Measurements from ENCODE around the gene HACL1. TPM values are rescaled to one million over a fixed set of nuclear protein-coding genes. Genes with fewer than 3 reads are reported as not detected.

HACL1 gene
- total RNA-seq, 1 experiment from 2014 or later = 19.0 TPM

GRCh38 chr3:15527031-15527459 is 74.3 kb downstream of the HACL1 start:
- no peak for DNase-seq (ENCODE audit: low spot score)

- no peak for DNase-seq (ENCODE audit: low spot score)
These were observed 75.6 kb downstream of the HACL1 start for GRCh38 chr3:15525790-15526189.

- no peak for DNase-seq (ENCODE audit: low spot score)
These were observed 77.5 kb downstream of the HACL1 start for GRCh38 chr3:15523660-15524417.

- DNase-seq (ENCODE audit: low spot score) = no peak
These were observed 79.4 kb downstream of the HACL1 start for GRCh38 chr3:15522016-15522415.

- no peak for DNase-seq (ENCODE audit: low spot score)
These were observed 79.8 kb downstream of the HACL1 start, which contains the start of gene COLQ for GRCh38 chr3:15521573-15521965. COLQ (minus strand) TSS chr3:15521706; CDS start chr3:15521625, 81 bp downstream.

- no peak for DNase-seq (ENCODE audit: low spot score)
These were observed 80.4 kb downstream of the HACL1 start for GRCh38 chr3:15520804-15521572.

- DNase-seq (ENCODE audit: low spot score) = no peak
These were observed 81.2 kb downstream of the HACL1 start for GRCh38 chr3:15520185-15520584.

- DNase-seq (ENCODE audit: low spot score) = no peak
These were observed 82.3 kb downstream of the HACL1 start for GRCh38 chr3:15519096-15519495.

GRCh38 chr3:15514663-15515340 is 86.6 kb downstream of the HACL1 start:
- no peak for DNase-seq (ENCODE audit: low spot score)

GRCh38 chr3:15513810-15514662 is 87.3 kb downstream of the HACL1 start:
- DNase-seq (ENCODE audit: low spot score) = no peak

- no peak for DNase-seq (ENCODE audit: low spot score)
These were observed 88.3 kb downstream of the HACL1 start for GRCh38 chr3:15513116-15513515.

- DNase-seq (ENCODE audit: low spot score) = no peak
These were observed 89.2 kb downstream of the HACL1 start for GRCh38 chr3:15512166-15512565.

- DNase-seq (ENCODE audit: low spot score) = no peak
These were observed 90.2 kb downstream of the HACL1 start for GRCh38 chr3:15511156-15511555.

Other genes with a start within 250 kb of the HACL1 start
- gene METTL6, start 174.0 kb downstream of the HACL1 start, total RNA-seq (2014; rRNA removed; shearing (Covaris generic)) = 26.8 and 34.0 TPM in 2 replicates
- gene EAF1, start 174.0 kb downstream of the HACL1 start, total RNA-seq (2014; rRNA removed; shearing (Covaris generic)) = 13.1 and 15.8 TPM in 2 replicates
- gene COLQ, start 79.9 kb downstream of the HACL1 start, total RNA-seq (2014; rRNA removed; shearing (Covaris generic)) = not detected in 2 replicates
- 20.1 and 23.8 TPM in 2 replicates for gene BTD, start 176 bp upstream of the HACL1 start, total RNA-seq (2014; rRNA removed; shearing (Covaris generic))
- gene ANKRD28, start 196.4 kb upstream of the HACL1 start, total RNA-seq (2014; rRNA removed; shearing (Covaris generic)) = 42.5 and 49.9 TPM in 2 replicates